ENCODE results near the gene CLEC20A.

- TF ChIP-seq CTCF (IDR thresholded peaks at IDR 0.05) (peak; percentile 92 to 100 (median 98)), POLR2A (IDR thresholded peaks at IDR 0.05) (no peak)
Measured at GRCh38 chr1:178542554-178543289, 46.0 kb upstream of the CLEC20A start.
